Occipital lobe (tissue), 2 donors: ENCODE measurements around the gene MRO. TPM values are rescaled to one million over a fixed set of nuclear protein-coding genes. Genes with fewer than 3 reads are reported as not detected.
"Not testable (repeated sequence)": the region's sequence is repeated elsewhere in the genome, so short reads cannot be mapped to it uniquely, and the experiment has no call there.

Source experiments
- DNase-seq: peaks from one replicate; lab custom pipeline; 2025; lab: John Stamatoyannopoulos, UW
- total RNA-seq: library from RNA; depleted of rRNA; stranded (reverse); fragments of >200 nt; gene quantifications from one replicate; pipeline ENCODE4 v1.2.3, GENCODE V29; 2014

Gene MRO
- total RNA-seq, result 0.94 TPM

GRCh38 chr18:50819728-50820378 lies at the start of gene MRO:
TSS of gene MRO (minus strand) at chr18:50820016. CDS start at chr18:50809400, 10,616 bp downstream.
- DNase-seq, result peak; percentile 71

GRCh38 chr18:50869150-50869549 lies 49.3 kb upstream of the MRO start:
- DNase-seq, result no peak

GRCh38 chr18:50866765-50867164 lies 46.9 kb upstream of the MRO start:
- no peak for DNase-seq

- no peak for DNase-seq
These were observed 44.1 kb upstream of the MRO start for GRCh38 chr18:50863840-50864375.

- no peak for DNase-seq
These were observed 42.6 kb upstream of the MRO start for GRCh38 chr18:50862401-50862800.

GRCh38 chr18:50861617-50862016 lies 41.8 kb upstream of the MRO start:
- no peak for DNase-seq

GRCh38 chr18:50859793-50860555 lies 40.2 kb upstream of the MRO start:
- no peak for DNase-seq

GRCh38 chr18:50857694-50858093 lies 37.9 kb upstream of the MRO start:
- DNase-seq, result no peak

- DNase-seq, result not testable (repeated sequence)
These were observed 37.4 kb upstream of the MRO start for GRCh38 chr18:50857166-50857565.

- DNase-seq, result no peak
These were observed 36.4 kb upstream of the MRO start for GRCh38 chr18:50855976-50856757.

GRCh38 chr18:50853863-50854271 lies 34.1 kb upstream of the MRO start:
- DNase-seq, result no peak

GRCh38 chr18:50850307-50851065 lies 30.7 kb upstream of the MRO start:
- DNase-seq, result no peak

- no peak for DNase-seq
These were observed 29.6 kb upstream of the MRO start for GRCh38 chr18:50849419-50849821.

GRCh38 chr18:50848991-50849390 lies 29.2 kb upstream of the MRO start:
- DNase-seq, result no peak

GRCh38 chr18:50848061-50848551 lies 28.3 kb upstream of the MRO start:
- DNase-seq, result no peak

GRCh38 chr18:50847192-50847591 lies 27.4 kb upstream of the MRO start:
- no peak for DNase-seq

- DNase-seq, result no peak
These were observed 25.1 kb upstream of the MRO start for GRCh38 chr18:50844960-50845359.

- no peak for DNase-seq
These were observed 24.7 kb upstream of the MRO start for GRCh38 chr18:50844554-50844953.

- DNase-seq, result no peak
These were observed 23.0 kb upstream of the MRO start for GRCh38 chr18:50842846-50843245.

- DNase-seq, result no peak
These were observed 20.2 kb upstream of the MRO start for GRCh38 chr18:50839996-50840395.

- DNase-seq, result no peak
These were observed 19.5 kb upstream of the MRO start for GRCh38 chr18:50839341-50839740.
